Endothelial cell of umbilical vein (primary cell): ENCODE results near the gene MECR. TPM values are rescaled to one million over a fixed set of nuclear protein-coding genes. Genes with fewer than 3 reads are reported as not detected.

Source experiments
- BruUV-seq: library from RNA; stranded (reverse); fragments of 400-500 nt; replicated peaks from 2 replicates; lab custom pipeline; 2021; lab: Mats Ljungman, UMichigan
- CTCF ChIA-PET: fragments of 300-600, 350-600 bp; sonication (Branson Sonifier 250); formaldehyde crosslinking; loops from one replicate; lab custom pipeline; 2021; ENCODE audit warnings: antibody characterized with exemption, inconsistent platforms; lab: Charles Lee
- POLR2A ChIA-PET: fragments of 300-600, 350-600 bp; sonication (Branson Sonifier 250); formaldehyde crosslinking; loops from one replicate; lab custom pipeline; 2021; ENCODE audit warnings: antibody characterized with exemption, inconsistent platforms; lab: Charles Lee
- DNase-seq: peaks from one replicate; pipeline ENCODE4 v3.0.0-alpha.2; 2011; ENCODE audit warnings: low read depth, low spot score
- FAIRE-seq: peaks from 2 replicates; lab custom pipeline; 2011; peaks lifted over from hg19 to GRCh38; lab: Jason Lieb, UNC
- H2AFZ ChIP-seq: 2 replicates; pipeline ENCODE4 v1.6.0; 2012; ENCODE audit warnings: low read depth, low read length, control low read depth, inconsistent platforms
- H3K27ac ChIP-seq: 2 replicates; pipeline ENCODE4 v1.5.1; 2011; ENCODE audit warnings: low read depth, mild to moderate bottlenecking, control low read depth, low read length, moderate library complexity; ENCODE audit not compliant: insufficient read depth
- H3K27me3 ChIP-seq, 2 experiments: 2 replicates each; pipeline versions ENCODE4 v1.6.0 to v1.6.1; 2011; ENCODE audit warnings: low read length in 2 of 2, mixed read lengths in 1 of 2; ENCODE audit not compliant: control insufficient read depth in 2 of 2, insufficient read depth in 2 of 2
- H3K36me3 ChIP-seq, 2 experiments: 2 replicates in 1 of 2; 3 replicates in 1 of 2; pipeline ENCODE4 v1.5.1; 2011; ENCODE audit warnings: low read length in 2 of 2, mild to moderate bottlenecking in 1 of 2, moderate library complexity in 1 of 2; ENCODE audit not compliant: control insufficient read depth in 2 of 2, insufficient read depth in 2 of 2; ENCODE audit errors: extremely low read depth in 1 of 2
- H3K4me1 ChIP-seq: 3 replicates; pipeline ENCODE4 v1.5.1; 2011; ENCODE audit warnings: mild to moderate bottlenecking, low read length; ENCODE audit not compliant: control insufficient read depth, insufficient read depth; ENCODE audit errors: extremely low read depth
- H3K4me2 ChIP-seq: 2 replicates; pipeline ENCODE4 v1.6.1; 2011; ENCODE audit warnings: low read length, control low read depth, mixed read lengths; ENCODE audit not compliant: insufficient read depth
- H3K4me3 ChIP-seq, 3 experiments: fragments of 200-600 bp in 1 of 3; sonication (generic), shearing (Covaris generic) in 1 of 3; replicated peaks in 1 of 3; 2 replicates each; pipeline ENCODE4 v1.5.1; 2011 to 2016; ENCODE audit warnings: control low read depth in 3 of 3, low read length in 3 of 3, mild to moderate bottlenecking in 2 of 3, inconsistent platforms in 1 of 3, low read depth in 1 of 3, moderate library complexity in 1 of 3; ENCODE audit not compliant: insufficient read depth in 1 of 3
- H3K79me2 ChIP-seq: 2 replicates; pipeline ENCODE4 v1.6.0; 2012; ENCODE audit warnings: low read length, inconsistent platforms; ENCODE audit not compliant: control insufficient read depth, insufficient read depth
- H3K9ac ChIP-seq: replicated peaks from 2 replicates; pipeline ENCODE3; 2011; ENCODE audit warnings: low read length, control low read depth; ENCODE audit not compliant: insufficient read depth; ENCODE audit errors: extremely low read depth
- H3K9me1 ChIP-seq: replicated peaks from 3 replicates; pipeline ENCODE4 v1.6.0; 2011; ENCODE audit warnings: mild to moderate bottlenecking, low read length; ENCODE audit not compliant: control insufficient read depth, insufficient read depth; ENCODE audit errors: extremely low read depth
- H3K9me3 ChIP-seq: replicated peaks from 2 replicates; pipeline ENCODE4 v1.5.1; 2012; ENCODE audit warnings: low read length, inconsistent platforms; ENCODE audit not compliant: control insufficient read depth, insufficient read depth
- H4K20me1 ChIP-seq: replicated peaks from 2 replicates; pipeline ENCODE3; 2011; ENCODE audit warnings: mild to moderate bottlenecking, low read length; ENCODE audit not compliant: control insufficient read depth, insufficient read depth; ENCODE audit errors: extremely low read depth
- EZH2 ChIP-seq: IDR thresholded peaks from 2 replicates; pipeline ENCODE4 v1.6.1; 2012; ENCODE audit warnings: borderline replicate concordance, low read depth, mild to moderate bottlenecking, moderate library complexity, low read length, inconsistent platforms; ENCODE audit not compliant: severe bottlenecking
- FOS ChIP-seq: IDR thresholded peaks from 2 replicates; pipeline ENCODE4 v1.6.1; 2011; ENCODE audit warnings: mild to moderate bottlenecking, low read length, moderate library complexity, borderline replicate concordance; ENCODE audit not compliant: insufficient read depth
- GATA2 ChIP-seq: IDR thresholded peaks from 2 replicates; pipeline ENCODE4 v1.7.0; 2011; ENCODE audit warnings: low read depth, mild to moderate bottlenecking, moderate library complexity, mixed read lengths, low read length; ENCODE audit not compliant: insufficient read length, insufficient read depth
- JUN ChIP-seq: IDR thresholded peaks from 2 replicates; pipeline ENCODE4 v1.6.1; 2011; ENCODE audit warnings: borderline replicate concordance, low read depth; ENCODE audit not compliant: insufficient read length, insufficient read depth
- MYC ChIP-seq: IDR thresholded peaks from one replicate; pipeline ENCODE4 v1.6.1; 2011; ENCODE audit warnings: mild to moderate bottlenecking, low read depth, low read length
- POLR2A ChIP-seq: IDR thresholded peaks from 2 replicates; pipeline ENCODE4 v1.6.1; 2012; ENCODE audit warnings: low read depth, mild to moderate bottlenecking, control low read depth, low read length
- POLR2AphosphoS5 ChIP-seq: IDR thresholded peaks from 2 replicates; pipeline ENCODE4 v1.6.1; 2012; ENCODE audit warnings: low read depth, mild to moderate bottlenecking, control low read depth, low read length, moderate library complexity; ENCODE audit not compliant: insufficient read depth
- dilution Hi-C: fragments of 300-500 bp; cut with MboI; formaldehyde crosslinking; loops from one replicate; pipeline ENCODE4 v1.15.0; 2019; ENCODE audit warnings: low sequenced_read_pairs; ENCODE audit not compliant: extremely low pct_ligation_motif_present
- intact Hi-C: fragments of 100-400 bp; cut with micrococcal nuclease; formaldehyde crosslinking; loops from one replicate; pipeline ENCODE4 v1.10.0; 2022
- polyA plus RNA-seq, 4 experiments: library from polyadenylated mRNA; depleted of rRNA in 3 of 4; stranded (reverse) in 3 of 4; unstranded in 1 of 4; fragments of >200 nt; gene quantifications; 2 replicates each; pipeline versions ENCODE4 v1.2.1 to v1.2.3, GENCODE V29; 2011 to 2012; ENCODE audit warnings: missing spikeins in 1 of 4
- total RNA-seq: library from RNA; stranded (reverse); gene quantifications from 2 replicates; pipeline ENCODE4 v1.2.3, GENCODE V29; 2021
- TF ChIP-seq, protein P1 (sequence below), 2 donors: IDR thresholded peaks; 1 replicate in 1 of 2; 2 replicates in 1 of 2; pipeline ENCODE4 v1.5.1; 2011; ENCODE audit warnings: low read length in 2 of 2, mild to moderate bottlenecking in 2 of 2, moderate library complexity in 2 of 2, control low read depth in 1 of 2, inconsistent platforms in 1 of 2, low read depth in 1 of 2; ENCODE audit not compliant: insufficient read depth in 1 of 2; ENCODE audit errors: extremely low read depth in 1 of 2
- TF ChIP-seq, protein P2 (sequence below): IDR thresholded peaks from 2 replicates; pipeline ENCODE4 v1.6.1; 2011; ENCODE audit not compliant: insufficient read depth, insufficient read length

Gene MECR
- total and polyA plus RNA-seq, 2 donors (not counting 3 experiments of a cell fraction or from before 2014, with no cell fraction given) = 24.6 to 30.1 TPM

DNA sequence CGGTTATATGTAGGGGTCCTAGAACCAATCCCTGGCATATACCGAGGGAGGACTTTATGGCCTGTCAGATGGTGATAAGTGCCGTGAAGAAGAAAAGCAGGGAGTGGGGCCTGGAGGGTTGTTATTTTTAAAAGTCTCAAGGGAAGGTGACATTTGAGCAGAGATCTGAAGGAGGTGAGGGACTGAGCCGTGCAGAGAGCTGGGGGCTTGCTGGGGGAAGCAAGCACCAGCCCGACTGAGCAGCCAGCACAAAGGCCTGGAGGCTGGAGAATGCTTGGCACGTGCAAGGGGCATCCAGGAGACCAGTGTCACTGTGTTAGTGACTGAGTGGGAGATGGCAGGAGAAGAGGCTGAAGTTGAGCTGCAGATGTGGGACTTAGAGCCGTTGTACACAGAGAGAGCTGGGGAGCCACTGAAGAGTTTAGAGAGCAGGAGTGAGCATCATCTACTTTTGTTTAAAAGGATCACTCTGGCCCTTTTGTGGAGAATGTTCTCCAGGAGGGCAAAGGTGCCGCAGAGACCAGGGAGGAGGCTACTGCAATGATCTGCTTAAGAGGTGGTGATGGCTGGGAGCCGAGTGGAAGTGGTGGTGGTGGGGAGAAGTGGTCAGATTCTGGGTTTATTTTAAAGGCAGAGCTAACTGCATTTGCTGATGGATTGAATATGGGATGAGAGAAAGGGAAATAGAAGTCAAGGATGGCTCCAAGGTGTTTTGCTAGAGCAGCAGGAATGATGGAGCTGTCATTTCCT is 36.8 kb upstream of the MECR start:
- ChIA-PET CTCF (interaction anchor here (1.5 kb wide), 1 partner anchor 1113 kb away, joined by 3 read pairs; no protein-coding TSS in a partner anchor), POLR2A (no interaction called here)
- Histone ChIP-seq H4K20me1 (no peaks in the 10 kb centered on the region), H3K9ac (no peak overlapping the region), H3K4me3 (no peak overlapping the region), H3K4me1 (no peaks in the 10 kb centered on the region), H3K9me3 (no peaks in the 10 kb centered on the region), H3K27ac (no peak overlapping the region), H2AFZ (no peak overlapping the region), H3K9me1 (no peaks in the 10 kb centered on the region), H3K27me3 (peaks cover 6 to 11% of the 10 kb centered on the region in 2 experiments), H3K36me3 (no peaks in the 10 kb centered on the region), H3K4me2 (no peak overlapping the region), H3K79me2 (no peaks in the 10 kb centered on the region)
- FAIRE-seq (no peak), DNase-seq (no peak)
- intact Hi-C loops = no loop called here
- dilution Hi-C loops = no loop called here
- BruUV-seq = no TSS peak
- TF ChIP-seq EZH2 (no peak), FOS (no peak), MYC (no peak), JUN (no peak), GATA2 (no peak), POLR2AphosphoS5 (no peak), POLR2A (no peak)
- TF ChIP-seq, protein P1, sequence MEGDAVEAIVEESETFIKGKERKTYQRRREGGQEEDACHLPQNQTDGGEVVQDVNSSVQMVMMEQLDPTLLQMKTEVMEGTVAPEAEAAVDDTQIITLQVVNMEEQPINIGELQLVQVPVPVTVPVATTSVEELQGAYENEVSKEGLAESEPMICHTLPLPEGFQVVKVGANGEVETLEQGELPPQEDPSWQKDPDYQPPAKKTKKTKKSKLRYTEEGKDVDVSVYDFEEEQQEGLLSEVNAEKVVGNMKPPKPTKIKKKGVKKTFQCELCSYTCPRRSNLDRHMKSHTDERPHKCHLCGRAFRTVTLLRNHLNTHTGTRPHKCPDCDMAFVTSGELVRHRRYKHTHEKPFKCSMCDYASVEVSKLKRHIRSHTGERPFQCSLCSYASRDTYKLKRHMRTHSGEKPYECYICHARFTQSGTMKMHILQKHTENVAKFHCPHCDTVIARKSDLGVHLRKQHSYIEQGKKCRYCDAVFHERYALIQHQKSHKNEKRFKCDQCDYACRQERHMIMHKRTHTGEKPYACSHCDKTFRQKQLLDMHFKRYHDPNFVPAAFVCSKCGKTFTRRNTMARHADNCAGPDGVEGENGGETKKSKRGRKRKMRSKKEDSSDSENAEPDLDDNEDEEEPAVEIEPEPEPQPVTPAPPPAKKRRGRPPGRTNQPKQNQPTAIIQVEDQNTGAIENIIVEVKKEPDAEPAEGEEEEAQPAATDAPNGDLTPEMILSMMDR (IDR thresholded peaks at IDR 0.05; ENCODE audit: extremely low read depth in 1 of 2, insufficient read depth in 1 of 2, low read depth in 1 of 2, low read length in 2 of 2) = no peak
- TF ChIP-seq, protein P2, sequence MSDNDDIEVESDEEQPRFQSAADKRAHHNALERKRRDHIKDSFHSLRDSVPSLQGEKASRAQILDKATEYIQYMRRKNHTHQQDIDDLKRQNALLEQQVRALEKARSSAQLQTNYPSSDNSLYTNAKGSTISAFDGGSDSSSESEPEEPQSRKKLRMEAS = no peak
